Activated CD4-positive, CD25-positive, alpha-beta regulatory T cell treated with anti-CD3 and anti-CD28 coated beads, Interleukin-2, amount 50 U/mL, for 72 hours (primary cell): ENCODE measurements around the gene CSTPP1.
"Not testable (repeated sequence)": the region's sequence is repeated elsewhere in the genome, so short reads cannot be mapped to it uniquely, and the experiment has no call there.

Source experiments
- DNase-seq: peaks from one replicate; pipeline ENCODE4 v3.0.0; 2021

The CSTPP1 gene

GRCh38 chr11:46997796-46998195, 61.2 kb downstream of the CSTPP1 start:
- not testable (repeated sequence) for DNase-seq

GRCh38 chr11:46999217-46999616, 62.7 kb downstream of the CSTPP1 start:
- no peak for DNase-seq

DNA sequence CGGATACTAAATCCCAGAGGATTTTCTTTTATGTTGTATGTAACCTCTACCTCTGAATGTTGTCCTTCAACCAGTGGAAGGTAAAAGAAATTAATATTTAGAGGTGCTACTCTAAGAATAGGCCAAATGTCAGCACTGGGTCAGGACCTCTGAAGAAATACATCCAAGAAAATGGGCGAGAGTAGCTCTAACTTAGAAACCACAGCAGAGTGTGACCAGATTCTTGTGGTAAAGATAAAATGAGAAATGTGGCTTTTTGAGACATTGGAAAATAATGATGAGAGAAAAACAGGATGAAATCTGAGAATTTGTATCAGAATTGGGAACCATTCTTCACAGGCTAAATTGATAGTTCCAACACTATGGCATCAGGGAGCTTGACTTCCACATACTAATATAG, 63.5 kb downstream of the CSTPP1 start:
- DNase-seq, result no peak

- no peak for DNase-seq
Measured at GRCh38 chr11:47001781-47002181, 65.2 kb downstream of the CSTPP1 start.

- no peak for DNase-seq
Measured at GRCh38 chr11:47002390-47002789, 65.8 kb downstream of the CSTPP1 start.

- DNase-seq, result no peak
Measured at GRCh38 chr11:47003180-47003877, 66.8 kb downstream of the CSTPP1 start.

GRCh38 chr11:47004595-47005033, 68.1 kb downstream of the CSTPP1 start:
- DNase-seq, result no peak

- DNase-seq, result no peak
Measured at GRCh38 chr11:47005441-47005840, 68.9 kb downstream of the CSTPP1 start.

DNA sequence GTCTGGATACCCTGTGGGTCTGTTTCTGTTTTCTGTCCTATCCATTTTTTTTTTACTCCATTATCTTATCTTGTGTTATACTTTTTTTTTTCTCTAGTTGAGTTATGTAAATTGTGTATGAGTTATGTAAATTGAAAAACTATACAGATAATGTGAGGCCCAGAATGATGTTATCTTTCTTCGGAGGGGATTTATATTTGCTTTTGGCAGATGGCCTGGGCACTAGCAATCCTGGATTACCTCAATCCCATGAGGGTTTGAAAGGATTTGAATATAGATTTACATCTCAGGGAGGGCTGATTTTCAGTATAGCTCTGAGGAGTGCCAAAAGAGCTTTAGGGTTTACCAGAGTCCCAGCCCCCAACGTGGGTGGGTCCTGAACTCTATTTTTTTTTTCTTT, 71.0 kb downstream of the CSTPP1 start:
- DNase-seq, result no peak

DNA sequence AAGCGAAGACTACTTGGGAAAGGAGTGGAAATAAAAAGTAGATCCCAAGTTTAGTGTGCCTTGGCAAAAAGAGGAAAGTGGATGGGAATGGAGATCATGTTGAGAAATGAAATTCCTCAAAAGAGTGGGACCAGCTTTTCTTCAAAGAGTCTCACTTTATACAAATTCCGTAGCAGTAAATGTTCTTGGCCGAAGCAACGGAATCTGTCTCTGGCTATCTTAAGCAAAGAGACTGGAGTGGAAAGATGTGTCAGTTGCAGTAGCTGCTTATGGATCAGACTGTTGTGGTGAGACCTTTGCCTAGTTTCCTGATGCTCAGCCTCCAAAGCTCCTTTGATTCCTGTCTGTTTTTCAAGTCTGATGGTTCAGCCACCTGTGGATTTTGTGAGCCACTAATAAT, 73.6 kb downstream of the CSTPP1 start:
- DNase-seq, result no peak

GRCh38 chr11:47014097-47014496, 77.5 kb downstream of the CSTPP1 start:
- no peak for DNase-seq

DNA sequence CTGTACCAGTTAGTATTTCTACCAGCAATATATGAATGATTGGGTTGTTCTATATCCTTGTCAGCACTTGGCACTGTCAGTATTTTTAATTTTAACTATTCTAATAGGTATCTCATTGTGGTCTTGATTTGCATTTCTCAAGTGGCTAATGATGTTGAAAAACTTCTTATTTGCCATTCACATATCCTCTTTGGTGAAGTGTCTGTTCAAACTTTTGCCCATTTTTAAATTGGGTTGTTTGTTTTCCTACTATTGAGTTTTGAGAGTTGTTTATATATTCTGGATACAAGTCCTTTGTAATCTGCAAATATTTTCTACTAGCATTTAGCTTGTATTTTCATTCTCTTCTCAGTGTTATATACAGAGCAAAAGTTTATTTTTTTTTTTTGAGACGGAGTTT, 82.1 kb downstream of the CSTPP1 start:
- DNase-seq, result no peak

DNA sequence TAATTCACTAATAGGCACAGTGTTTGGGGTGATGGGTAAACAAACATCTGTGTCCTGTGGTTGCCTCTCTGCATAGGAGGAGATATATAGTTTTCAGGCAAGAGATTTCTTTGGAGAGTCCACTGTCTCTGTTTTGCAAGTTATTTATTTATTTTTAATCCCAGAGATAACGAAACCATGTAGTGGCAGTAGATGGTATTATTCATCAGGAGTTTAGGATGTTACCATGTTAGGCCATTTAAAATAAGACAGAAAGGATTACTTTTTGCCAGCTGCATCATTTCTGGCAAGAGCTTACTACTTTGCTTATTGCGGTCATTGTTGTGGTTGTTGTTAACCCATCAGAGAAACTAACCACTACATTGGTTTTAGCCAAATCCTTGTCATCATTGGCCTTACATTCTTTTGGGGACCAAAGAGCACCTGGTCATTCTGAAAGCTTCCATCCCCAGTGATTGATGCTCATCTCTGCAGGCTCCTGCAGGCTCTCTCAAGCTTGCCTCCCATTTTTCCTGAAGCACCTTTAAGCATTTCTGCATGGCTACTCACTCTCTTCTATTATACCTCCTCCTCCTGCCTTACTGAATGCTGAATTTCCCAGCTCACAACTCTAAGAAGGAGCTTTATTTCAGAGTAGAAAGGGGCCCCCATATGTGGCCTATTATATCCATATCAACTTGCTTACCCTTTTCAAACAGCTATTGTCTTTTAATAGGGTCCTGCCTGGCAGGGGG, 84.4 kb downstream of the CSTPP1 start:
- no peak for DNase-seq

GRCh38 chr11:47021527-47021818, 84.9 kb downstream of the CSTPP1 start:
- DNase-seq, result no peak

GRCh38 chr11:47021965-47022364, 85.4 kb downstream of the CSTPP1 start:
- DNase-seq, result no peak

GRCh38 chr11:47028195-47029093, 91.9 kb downstream of the CSTPP1 start:
- no peak for DNase-seq

DNA sequence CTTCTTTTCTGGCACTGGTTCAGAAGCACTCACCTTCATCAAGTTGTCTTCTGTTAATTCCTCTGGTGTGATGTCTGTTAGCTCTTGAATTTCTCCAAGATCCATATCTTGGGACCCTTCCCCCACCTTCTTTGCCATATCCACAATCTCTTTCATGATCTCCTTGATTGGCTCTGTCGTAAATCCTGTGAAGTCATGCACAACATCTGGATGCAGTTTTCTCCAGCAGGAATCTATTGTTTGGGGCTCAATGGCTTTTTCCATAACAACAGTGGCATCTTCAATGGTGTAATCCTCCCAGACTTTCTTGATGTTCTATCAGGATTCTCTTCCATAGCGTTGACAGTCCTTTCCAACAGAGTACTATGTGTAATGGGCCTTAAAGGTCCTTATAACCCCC, 96.9 kb downstream of the CSTPP1 start:
- no peak for DNase-seq

DNA sequence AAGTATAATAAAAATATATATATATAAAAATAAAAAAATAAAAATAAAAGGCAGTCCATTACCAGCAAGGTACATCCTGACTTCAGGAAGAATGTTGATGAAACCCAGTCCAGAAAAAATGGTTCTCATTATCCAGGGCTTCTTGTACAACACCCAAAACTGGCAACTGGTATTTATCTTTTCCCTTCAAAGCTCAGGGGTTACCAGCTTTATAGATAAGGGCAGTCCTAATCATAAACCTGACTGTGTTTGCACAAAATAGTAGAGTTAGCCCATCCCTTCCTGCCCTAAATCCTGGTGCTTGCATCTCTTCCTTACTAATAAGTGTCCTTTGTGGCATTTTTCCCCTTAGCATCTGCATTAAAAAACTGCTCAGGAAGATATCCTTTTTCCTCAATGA, 97.5 kb downstream of the CSTPP1 start:
- DNase-seq, result no peak

DNA sequence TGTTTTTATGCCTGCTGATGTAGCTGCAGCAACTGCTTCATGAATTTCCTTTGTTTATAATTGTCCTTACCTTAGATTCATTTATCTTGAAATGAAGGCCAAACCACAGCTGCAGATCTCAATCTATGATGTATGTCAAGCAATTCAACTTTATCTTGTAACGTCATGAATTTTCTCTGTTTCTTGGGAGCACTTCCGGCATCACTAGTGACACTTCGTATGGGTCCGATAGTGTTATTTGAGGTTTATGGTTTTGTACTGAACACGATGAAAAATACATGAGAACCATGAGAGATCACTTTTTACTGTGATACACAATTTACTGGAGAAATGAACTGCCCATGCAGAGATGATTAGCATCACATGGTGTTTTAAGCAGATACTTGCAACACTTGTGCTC, 98.5 kb downstream of the CSTPP1 start:
- no peak for DNase-seq

DNA sequence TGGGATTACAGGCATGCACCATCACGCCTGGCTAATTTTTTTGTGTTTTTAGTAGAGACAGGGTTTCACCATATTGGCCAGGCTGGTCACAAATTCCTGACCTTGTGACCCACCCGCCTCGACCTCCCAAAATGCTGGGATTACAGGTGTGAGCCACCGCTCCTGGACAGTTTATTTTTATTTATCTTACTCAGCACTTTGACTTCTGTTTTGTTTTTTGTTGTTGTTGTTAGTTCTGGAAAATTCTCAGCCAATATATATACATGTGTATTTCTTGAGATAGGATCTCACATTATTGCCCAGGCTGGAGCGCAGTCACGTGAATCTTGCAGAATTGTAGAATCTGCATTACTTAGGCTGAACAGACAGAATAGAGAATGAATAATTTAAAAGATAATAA, 107.6 kb downstream of the CSTPP1 start:
- DNase-seq, result no peak

DNA sequence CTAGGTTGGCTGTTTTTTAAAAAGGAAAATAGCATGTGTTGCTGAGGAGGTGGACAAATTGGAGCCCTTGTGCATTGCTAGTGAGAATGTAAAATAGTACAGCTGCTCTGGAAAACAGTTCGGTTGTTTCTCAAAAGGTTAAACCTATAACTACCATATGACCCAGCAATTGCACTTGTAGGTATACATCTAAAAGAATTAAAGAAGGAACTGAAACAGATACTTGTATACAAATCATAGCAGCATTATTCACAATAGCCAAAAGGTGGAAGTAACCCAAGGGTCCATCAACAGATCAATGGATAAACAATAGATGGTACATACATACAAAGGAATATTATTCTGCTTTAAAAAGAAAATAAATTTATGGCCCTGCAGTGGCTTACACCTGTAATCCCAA, 111.4 kb downstream of the CSTPP1 start:
- DNase-seq, result no peak

DNA sequence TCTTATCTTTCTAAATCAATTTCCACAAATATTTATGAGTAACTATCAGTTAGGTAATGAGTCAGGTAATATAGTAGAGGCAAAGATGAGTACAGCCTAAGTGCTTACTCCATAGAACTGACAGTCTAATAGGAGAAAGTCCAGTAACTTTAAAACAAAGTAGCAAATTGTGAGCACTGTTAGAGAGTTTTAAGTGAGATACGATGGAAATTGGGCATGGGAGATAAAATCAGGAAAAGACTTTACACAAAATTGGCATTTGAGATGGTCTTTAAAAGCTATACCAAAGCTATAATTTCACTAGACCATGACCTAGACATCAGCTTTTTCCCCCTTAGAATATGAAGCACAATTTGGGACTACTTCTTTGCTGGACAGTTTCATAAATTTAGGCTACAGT, 113.7 kb downstream of the CSTPP1 start:
- no peak for DNase-seq

- DNase-seq, result no peak
Measured at GRCh38 chr11:47051217-47051616, 114.7 kb downstream of the CSTPP1 start.

- DNase-seq, result no peak
Measured at GRCh38 chr11:47052165-47052564, 115.6 kb downstream of the CSTPP1 start.
